Measurements from ENCODE around the gene NOSIP. TPM values are rescaled to one million over a fixed set of nuclear protein-coding genes. Genes with fewer than 3 reads are reported as not detected.

Gene NOSIP
- total RNA-seq, 1 donor from 2014 or later = 48.7 TPM

DNA sequence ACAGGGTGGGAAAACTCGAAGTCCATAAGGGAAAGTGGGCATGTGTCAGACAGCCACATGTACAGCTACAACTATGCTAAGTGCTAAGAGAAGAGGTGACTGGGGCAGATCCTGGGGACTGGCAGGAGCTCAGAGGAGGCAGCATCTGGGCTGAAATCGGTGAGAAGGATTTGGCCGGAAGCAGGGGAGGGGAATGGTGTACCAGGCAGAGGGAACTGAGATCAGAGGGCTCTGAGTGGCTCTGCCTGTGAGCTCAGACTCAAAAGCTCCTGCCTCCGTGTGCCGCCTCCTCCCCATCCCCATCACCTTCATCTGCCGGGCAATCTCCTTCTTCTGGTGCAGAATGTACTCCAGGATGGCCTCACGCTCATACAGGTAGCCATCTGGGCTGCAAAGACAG lies 21.8 kb downstream of the NOSIP start:
- no peak for DNase-seq
- TF ChIP-seq, protein P1, sequence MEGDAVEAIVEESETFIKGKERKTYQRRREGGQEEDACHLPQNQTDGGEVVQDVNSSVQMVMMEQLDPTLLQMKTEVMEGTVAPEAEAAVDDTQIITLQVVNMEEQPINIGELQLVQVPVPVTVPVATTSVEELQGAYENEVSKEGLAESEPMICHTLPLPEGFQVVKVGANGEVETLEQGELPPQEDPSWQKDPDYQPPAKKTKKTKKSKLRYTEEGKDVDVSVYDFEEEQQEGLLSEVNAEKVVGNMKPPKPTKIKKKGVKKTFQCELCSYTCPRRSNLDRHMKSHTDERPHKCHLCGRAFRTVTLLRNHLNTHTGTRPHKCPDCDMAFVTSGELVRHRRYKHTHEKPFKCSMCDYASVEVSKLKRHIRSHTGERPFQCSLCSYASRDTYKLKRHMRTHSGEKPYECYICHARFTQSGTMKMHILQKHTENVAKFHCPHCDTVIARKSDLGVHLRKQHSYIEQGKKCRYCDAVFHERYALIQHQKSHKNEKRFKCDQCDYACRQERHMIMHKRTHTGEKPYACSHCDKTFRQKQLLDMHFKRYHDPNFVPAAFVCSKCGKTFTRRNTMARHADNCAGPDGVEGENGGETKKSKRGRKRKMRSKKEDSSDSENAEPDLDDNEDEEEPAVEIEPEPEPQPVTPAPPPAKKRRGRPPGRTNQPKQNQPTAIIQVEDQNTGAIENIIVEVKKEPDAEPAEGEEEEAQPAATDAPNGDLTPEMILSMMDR (IDR thresholded peaks at IDR 0.05) = no peak
- intact Hi-C loops (cut with DNase I) = no loop called here
- H3K4me1 ChIP-seq = peaks cover 29% of the 10 kb centered on the region
- H3K36me3 ChIP-seq = peaks cover 45% of the 10 kb centered on the region
- ATAC-seq = no peak
- no peaks in the 10 kb centered on the region for H3K27me3 ChIP-seq
- no peaks in the 10 kb centered on the region for H3K9me3 ChIP-seq
- H3K4me3 ChIP-seq = no peak overlapping the region
- H3K27ac ChIP-seq = no peak overlapping the region

DNA sequence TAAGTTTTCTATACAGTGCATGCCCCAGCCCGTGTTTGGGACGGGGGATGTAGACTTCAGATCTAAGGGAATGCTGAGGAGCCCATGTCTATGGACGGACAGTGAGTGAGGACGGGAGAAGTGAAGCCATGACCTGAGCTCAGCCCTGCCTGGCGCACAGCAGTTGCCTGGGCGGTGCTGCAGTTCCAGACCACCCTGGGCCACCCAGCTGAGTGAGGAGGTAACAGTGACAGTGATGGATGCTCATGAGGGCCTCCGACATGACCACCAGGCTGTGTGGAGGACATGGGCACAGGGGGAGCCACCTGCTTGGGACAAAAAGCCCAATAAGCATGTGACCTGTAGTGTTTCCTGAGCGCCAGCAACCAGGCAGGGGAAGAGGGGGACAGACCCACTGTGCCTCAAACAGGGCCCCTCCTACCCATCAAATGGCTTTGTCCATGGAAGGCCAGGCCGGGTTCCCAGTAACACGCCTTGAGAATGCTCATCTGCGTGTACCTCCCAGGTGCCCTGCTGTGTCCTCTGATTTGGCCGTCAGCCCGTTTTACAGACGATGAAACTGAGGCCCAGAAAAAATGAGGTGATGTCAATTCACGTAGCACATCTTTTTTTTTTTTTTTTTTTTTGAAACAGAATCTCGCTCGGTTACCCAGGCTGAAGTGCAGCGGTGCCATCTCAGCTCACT lies 22.6 kb downstream of the NOSIP start:
- DNase-seq (no peak), ATAC-seq (no peak)
- no peaks in the 10 kb centered on the region for H3K9me3 ChIP-seq
- H3K4me1 ChIP-seq = peaks cover 31% of the 10 kb centered on the region
- peaks cover 45% of the 10 kb centered on the region for H3K36me3 ChIP-seq
- intact Hi-C loops (cut with DNase I) = no loop called here
- TF ChIP-seq, protein P1 (IDR thresholded peaks at IDR 0.05) = no peak
- H3K4me3 ChIP-seq = no peak overlapping the region
- H3K27ac ChIP-seq = no peak overlapping the region
- H3K27me3 ChIP-seq = no peaks in the 10 kb centered on the region

DNA sequence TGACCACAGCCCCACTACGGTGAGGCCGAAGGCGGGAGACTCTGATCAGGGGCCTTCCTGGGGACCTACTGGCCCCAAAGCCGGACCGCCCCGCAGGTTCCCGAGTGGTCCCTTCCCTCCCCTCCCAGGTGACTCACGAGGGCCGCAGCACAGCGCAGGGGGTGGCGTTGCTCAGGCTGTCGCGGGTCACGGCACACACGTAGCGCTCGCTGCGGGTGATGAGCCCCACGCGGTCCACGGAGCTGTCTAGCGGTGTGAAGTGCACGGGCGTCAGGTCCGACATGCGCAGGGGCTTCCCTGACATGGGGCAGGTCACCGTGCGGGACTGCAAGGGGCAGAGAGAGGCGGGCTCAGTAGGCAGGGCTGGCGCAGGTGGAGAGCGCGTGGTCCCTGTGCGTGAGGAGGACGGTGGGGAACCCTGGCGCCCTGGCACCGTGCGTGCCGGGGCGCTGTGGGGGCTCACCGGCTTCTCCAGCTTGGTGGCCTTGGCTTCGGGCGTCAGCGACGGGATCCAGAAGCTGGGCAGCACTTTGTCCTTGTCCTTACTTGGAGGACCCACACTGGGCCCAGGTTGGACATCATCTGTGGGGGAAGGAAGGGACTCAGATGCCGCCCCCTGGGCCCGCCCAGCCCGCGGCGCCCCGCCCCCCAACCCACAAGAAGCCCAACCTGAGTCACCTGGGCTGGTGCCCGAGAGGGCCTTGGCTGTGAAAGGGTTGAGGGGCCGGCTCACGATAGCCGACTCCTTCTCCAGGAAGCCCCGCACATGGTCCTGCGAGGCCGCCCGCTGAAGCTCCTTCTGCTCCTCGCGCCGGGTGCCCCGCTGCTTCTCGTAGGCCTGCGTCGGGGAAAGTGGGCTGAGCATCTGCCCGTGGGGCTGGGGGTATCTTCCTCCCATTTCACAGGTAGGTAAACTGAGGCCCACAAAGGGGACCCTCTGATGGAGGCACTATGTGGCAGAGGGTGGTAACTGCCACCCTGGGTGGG lies 23.7 kb downstream of the NOSIP start:
- Histone ChIP-seq H3K4me1 (peaks cover 31% of the 10 kb centered on the region), H3K9me3 (no peaks in the 10 kb centered on the region), H3K27ac (no peak overlapping the region), H3K4me3 (no peak overlapping the region), H3K36me3 (peaks cover 45% of the 10 kb centered on the region), H3K27me3 (no peaks in the 10 kb centered on the region)
- intact Hi-C loops (cut with DNase I) = no loop called here
- DNase-seq (no peak), ATAC-seq (peak; percentile 3)
- TF ChIP-seq, protein P1 (IDR thresholded peaks at IDR 0.05) = no peak

DNA sequence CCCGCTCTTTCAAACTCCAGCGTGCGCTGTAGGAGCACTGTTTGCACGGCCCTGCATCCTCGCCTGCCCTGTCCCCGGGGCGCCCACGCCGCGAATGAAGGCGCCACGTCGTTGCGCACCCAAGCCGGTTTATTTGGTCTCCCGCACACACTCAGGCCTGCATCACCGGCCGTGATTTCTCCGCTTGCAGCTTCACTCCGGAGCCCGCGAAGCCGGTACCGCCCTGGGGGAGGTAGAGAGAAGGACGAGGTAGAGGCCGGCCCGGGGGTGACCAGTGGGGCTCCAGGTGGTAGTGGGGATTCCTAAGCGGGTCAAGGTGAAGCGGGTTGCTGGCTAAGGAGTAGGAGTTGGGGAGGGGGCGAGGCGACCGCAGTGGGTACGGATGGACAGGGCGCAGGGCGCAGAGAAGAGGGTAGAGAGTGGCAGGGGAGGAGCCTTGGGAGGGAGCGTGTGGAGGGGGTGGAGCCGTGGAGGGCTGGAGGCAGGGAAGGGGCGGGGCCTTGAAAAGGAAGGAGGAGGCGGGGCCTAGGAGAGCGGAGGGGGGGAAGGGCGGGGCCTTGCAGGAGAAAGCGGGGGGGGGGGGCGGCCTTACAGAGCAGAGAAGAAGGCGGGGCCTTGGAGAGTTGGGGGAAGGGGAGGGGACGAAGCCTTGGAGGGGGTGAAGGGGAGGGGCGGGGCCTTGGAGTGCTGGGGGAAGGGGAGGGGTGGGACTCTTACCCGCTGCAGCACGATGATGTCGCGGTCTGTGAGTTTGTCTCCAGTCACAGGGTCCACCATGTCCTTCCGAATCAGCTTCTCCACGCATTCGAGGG lies 24.6 kb downstream of the NOSIP start:
- peak; percentile 90 for ATAC-seq
- Histone ChIP-seq H3K9me3 (no peaks in the 10 kb centered on the region), H3K4me3 (no peak overlapping the region), H3K4me1 (peaks cover 25% of the 10 kb centered on the region), H3K27me3 (no peaks in the 10 kb centered on the region), H3K36me3 (peaks cover 45% of the 10 kb centered on the region), H3K27ac (peak overlapping the region; percentile 8)
- TF ChIP-seq, protein P1 (IDR thresholded peaks at IDR 0.05) = no peak
- intact Hi-C loops (cut with DNase I) = no loop called here
- DNase-seq = peak; percentile 90

DNA sequence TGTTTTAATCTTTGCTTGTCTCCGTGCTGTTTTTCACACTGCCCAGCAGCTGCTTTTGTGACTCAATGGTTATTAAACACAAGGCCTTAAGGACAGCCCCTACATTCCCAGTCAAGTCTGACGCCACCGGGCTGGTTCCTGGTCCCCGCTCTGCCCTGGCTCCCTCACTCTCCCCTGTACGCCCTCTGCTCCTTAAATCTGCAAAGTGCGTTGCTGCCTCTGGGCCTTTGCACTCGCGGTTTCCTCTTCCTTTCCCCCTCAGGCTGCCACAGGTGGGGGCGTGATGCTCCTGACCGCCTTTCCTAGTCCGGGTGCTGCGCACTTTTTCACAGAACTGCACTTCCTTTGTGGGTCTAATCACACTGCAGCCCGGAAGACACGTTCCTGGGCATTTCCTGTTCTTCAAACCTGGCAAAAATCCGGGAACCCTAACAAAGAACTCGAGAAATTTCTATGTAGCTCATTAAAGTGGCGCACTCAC lies 25.6 kb downstream of the NOSIP start:
- no peak overlapping the region for H3K4me3 ChIP-seq
- H3K36me3 ChIP-seq = peaks cover 44% of the 10 kb centered on the region
- ATAC-seq (no peak), DNase-seq (no peak)
- intact Hi-C loops (cut with DNase I) = no loop called here
- no peaks in the 10 kb centered on the region for H3K27me3 ChIP-seq
- peak overlapping the region; percentile 61 for H3K27ac ChIP-seq
- TF ChIP-seq, protein P1 (IDR thresholded peaks at IDR 0.05) = no peak
- peaks cover 19% of the 10 kb centered on the region for H3K4me1 ChIP-seq
- H3K9me3 ChIP-seq = no peaks in the 10 kb centered on the region
